Loucy (cell line): Measurements from ENCODE around the gene KLHL40.
"Not testable (repeated sequence)": the region's sequence is repeated elsewhere in the genome, so short reads cannot be mapped to it uniquely, and the experiment has no call there.

Experiments
- H2AFZ ChIP-seq: fragments of 200-600 bp; sonication (generic); 2 replicates; pipeline ENCODE4 v1.6.0; 2016; ENCODE audit warnings: antibody characterized with exemption, mild to moderate bottlenecking, low read length, moderate library complexity
- H3F3A ChIP-seq: fragments of 200-600 bp; 2 replicates; pipeline ENCODE4 v1.6.0; 2016; ENCODE audit warnings: antibody characterized with exemption, low read depth, mild to moderate bottlenecking
- H3K27me3 ChIP-seq: fragments of 200-600 bp; sonication (generic); 2 replicates; pipeline ENCODE4 v1.6.1; 2014; ENCODE audit warnings: low read length, mild to moderate bottlenecking; ENCODE audit not compliant: insufficient read depth, poor library complexity, severe bottlenecking
- H3K36me3 ChIP-seq: fragments of 200-600 bp; sonication (generic); 2 replicates; pipeline ENCODE4 v1.6.1; 2016; ENCODE audit warnings: low read length; ENCODE audit not compliant: insufficient read depth
- H3K4me1 ChIP-seq: fragments of 200-600 bp; sonication (generic); 2 replicates; pipeline ENCODE4 v1.5.1; 2014; ENCODE audit warnings: low read length, mild to moderate bottlenecking; ENCODE audit not compliant: insufficient read depth, poor library complexity, severe bottlenecking
- H3K4me2 ChIP-seq: fragments of 200-600 bp; sonication (generic); 2 replicates; pipeline ENCODE4 v1.6.0; 2014; ENCODE audit warnings: antibody characterized with exemption, low read length, low read depth, mild to moderate bottlenecking; ENCODE audit not compliant: poor library complexity, severe bottlenecking
- H3K4me3 ChIP-seq: fragments of 200-600 bp; sonication (generic); 2 replicates; pipeline ENCODE4 v1.5.1; 2014; ENCODE audit warnings: low read length, mild to moderate bottlenecking, mixed read lengths; ENCODE audit not compliant: poor library complexity, severe bottlenecking
- H3K79me2 ChIP-seq: fragments of 200-600 bp; sonication (generic); 2 replicates; pipeline ENCODE4 v1.6.1; 2014; ENCODE audit warnings: low read length; ENCODE audit not compliant: insufficient read depth
- H3K9ac ChIP-seq: fragments of 200-600 bp; sonication (generic); 2 replicates; pipeline ENCODE4 v1.6.0; 2014; ENCODE audit warnings: mild to moderate bottlenecking, low read depth, low read length, moderate library complexity; ENCODE audit not compliant: poor library complexity, severe bottlenecking
- H3K9me2 ChIP-seq: fragments of 200-600 bp; sonication (generic); replicated peaks from 2 replicates; pipeline ENCODE4 v1.6.1; 2016; ENCODE audit warnings: low read depth, low read length, mixed read lengths
- H3K9me3 ChIP-seq: fragments of 200-600 bp; sonication (generic); 2 replicates; pipeline ENCODE4 v1.6.1; 2014; ENCODE audit warnings: mild to moderate bottlenecking, antibody characterized with exemption, low read length, low read depth; ENCODE audit not compliant: insufficient read depth
- H4K20me1 ChIP-seq: fragments of 200-600 bp; sonication (generic); 2 replicates; pipeline ENCODE4 v1.6.0; 2014; ENCODE audit warnings: antibody characterized with exemption, low read length, mild to moderate bottlenecking; ENCODE audit not compliant: insufficient read depth, poor library complexity, severe bottlenecking
- EZH2phosphoT487 ChIP-seq: fragments of 200-600 bp; IDR thresholded peaks from 2 replicates; pipeline ENCODE4 v1.6.1; 2018; ENCODE audit warnings: antibody characterized with exemption, mild to moderate bottlenecking, moderate library complexity, borderline replicate concordance
- TF ChIP-seq, protein P1 (sequence below): fragments of 200-600 bp; sonication (generic); conservative IDR thresholded peaks from 2 replicates; pipeline ENCODE4 v1.5.1; 2014; ENCODE audit warnings: mild to moderate bottlenecking, antibody characterized with exemption, low read length

Gene KLHL40

DNA sequence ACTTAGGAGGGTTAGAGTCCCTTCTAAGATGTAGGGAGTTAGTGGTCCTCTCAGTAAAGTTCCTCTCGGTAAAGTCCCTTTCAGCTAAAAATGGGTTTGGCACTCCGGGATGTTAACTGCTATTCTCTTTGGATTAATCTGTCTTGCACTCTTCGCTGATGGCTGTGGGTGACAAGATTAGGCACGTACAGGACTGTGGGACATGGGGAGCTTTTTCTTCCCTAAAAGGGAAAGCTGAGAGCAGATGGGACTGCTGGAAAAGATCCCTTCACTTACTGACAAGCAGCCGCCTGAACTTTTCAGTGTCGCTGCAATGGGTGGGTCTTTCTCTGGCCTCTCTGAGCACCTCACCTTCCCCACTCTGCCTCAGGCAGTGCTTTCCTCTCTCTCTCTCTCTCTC is 33.7 kb downstream of the KLHL40 start:
- no peaks in the 10 kb centered on the region for H3K36me3 ChIP-seq
- TF ChIP-seq, protein P1, sequence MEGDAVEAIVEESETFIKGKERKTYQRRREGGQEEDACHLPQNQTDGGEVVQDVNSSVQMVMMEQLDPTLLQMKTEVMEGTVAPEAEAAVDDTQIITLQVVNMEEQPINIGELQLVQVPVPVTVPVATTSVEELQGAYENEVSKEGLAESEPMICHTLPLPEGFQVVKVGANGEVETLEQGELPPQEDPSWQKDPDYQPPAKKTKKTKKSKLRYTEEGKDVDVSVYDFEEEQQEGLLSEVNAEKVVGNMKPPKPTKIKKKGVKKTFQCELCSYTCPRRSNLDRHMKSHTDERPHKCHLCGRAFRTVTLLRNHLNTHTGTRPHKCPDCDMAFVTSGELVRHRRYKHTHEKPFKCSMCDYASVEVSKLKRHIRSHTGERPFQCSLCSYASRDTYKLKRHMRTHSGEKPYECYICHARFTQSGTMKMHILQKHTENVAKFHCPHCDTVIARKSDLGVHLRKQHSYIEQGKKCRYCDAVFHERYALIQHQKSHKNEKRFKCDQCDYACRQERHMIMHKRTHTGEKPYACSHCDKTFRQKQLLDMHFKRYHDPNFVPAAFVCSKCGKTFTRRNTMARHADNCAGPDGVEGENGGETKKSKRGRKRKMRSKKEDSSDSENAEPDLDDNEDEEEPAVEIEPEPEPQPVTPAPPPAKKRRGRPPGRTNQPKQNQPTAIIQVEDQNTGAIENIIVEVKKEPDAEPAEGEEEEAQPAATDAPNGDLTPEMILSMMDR, result no peak
- H4K20me1 ChIP-seq, result no peaks in the 10 kb centered on the region
- no peaks in the 10 kb centered on the region for H3F3A ChIP-seq
- no peaks in the 10 kb centered on the region for H3K9me3 ChIP-seq
- no peaks in the 10 kb centered on the region for H3K9me2 ChIP-seq
- H3K79me2 ChIP-seq, result no peaks in the 10 kb centered on the region
- H3K4me1 ChIP-seq, result no peaks in the 10 kb centered on the region
- H2AFZ ChIP-seq, result no peak overlapping the region
- no peak overlapping the region for H3K4me2 ChIP-seq
- H3K27me3 ChIP-seq, result no peaks in the 10 kb centered on the region
- no peak overlapping the region for H3K4me3 ChIP-seq
- no peak overlapping the region for H3K9ac ChIP-seq

DNA sequence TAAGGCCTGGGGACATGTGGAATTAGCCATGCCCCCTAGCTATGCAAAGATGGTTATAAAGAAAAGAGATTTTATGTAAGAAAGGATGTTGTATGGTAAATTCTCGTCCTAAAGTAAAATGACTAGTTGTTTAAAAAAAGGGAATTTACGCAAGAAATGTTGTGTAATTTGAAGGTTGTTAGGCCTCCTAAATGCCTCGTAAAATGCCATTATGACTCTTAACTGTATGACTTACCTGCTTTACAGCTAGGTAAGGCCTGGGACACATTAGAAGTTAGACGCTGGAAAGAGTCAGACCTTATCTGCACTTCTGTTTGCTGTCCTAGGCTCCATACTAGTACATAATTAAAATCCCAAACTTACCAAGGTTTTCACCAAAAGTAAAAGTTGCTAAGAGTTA is 34.8 kb downstream of the KLHL40 start:
- Histone ChIP-seq H3K4me2 (no peak overlapping the region), H3F3A (no peaks in the 10 kb centered on the region), H3K36me3 (no peaks in the 10 kb centered on the region), H3K9me3 (no peaks in the 10 kb centered on the region), H3K9ac (no peak overlapping the region), H3K79me2 (no peaks in the 10 kb centered on the region), H2AFZ (no peak overlapping the region), H3K9me2 (no peaks in the 10 kb centered on the region), H3K4me3 (no peak overlapping the region), H4K20me1 (no peaks in the 10 kb centered on the region), H3K27me3 (no peaks in the 10 kb centered on the region), H3K4me1 (no peaks in the 10 kb centered on the region)
- TF ChIP-seq, protein P1, result no peak
- TF ChIP-seq EZH2phosphoT487, result no peak

DNA sequence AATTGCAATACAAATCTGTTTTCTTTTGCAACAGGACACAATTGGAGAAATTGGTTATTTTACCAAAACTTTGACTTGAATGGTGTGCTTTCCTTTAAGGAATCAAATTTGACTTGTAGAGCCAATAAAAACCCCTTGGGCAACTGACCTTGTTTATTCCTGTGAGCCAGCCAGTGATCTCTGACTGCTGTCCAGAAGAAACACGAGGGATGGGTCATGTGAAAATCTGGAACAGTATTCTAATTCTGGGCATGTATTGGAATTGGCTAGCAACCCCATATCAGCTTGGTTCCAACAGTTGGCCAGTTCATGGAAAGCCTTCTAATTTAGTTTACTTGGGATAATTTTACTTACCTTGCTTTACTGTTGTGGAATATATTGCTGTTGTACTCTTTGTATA is 36.4 kb downstream of the KLHL40 start:
- Histone ChIP-seq H4K20me1 (no peaks in the 10 kb centered on the region), H3K9me3 (no peaks in the 10 kb centered on the region), H3K4me3 (no peak overlapping the region), H3F3A (no peaks in the 10 kb centered on the region), H3K4me1 (no peaks in the 10 kb centered on the region), H3K79me2 (no peaks in the 10 kb centered on the region), H3K9ac (no peak overlapping the region), H3K9me2 (no peaks in the 10 kb centered on the region), H3K4me2 (no peak overlapping the region), H3K27me3 (no peaks in the 10 kb centered on the region), H3K36me3 (no peaks in the 10 kb centered on the region), H2AFZ (no peak overlapping the region)
- no peak for TF ChIP-seq EZH2phosphoT487
- TF ChIP-seq, protein P1, result no peak

DNA sequence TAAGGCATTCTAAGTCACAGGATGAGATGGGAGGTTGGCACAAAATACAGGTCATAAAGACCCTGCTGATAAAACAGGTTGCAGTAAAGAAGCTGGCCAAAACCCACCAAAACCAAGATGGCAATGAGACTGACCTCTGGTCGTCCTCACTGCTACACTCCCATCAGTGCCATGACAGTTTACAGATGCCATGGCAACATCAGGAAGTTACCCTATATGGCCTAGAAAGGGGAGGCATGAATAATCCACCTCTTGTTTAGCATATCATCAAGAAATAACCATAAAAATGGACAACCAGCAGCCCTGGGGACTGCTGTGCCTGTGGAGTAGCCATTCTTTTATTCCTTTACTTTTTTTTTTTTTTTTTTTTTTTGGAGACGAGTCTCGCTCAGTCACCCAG is 37.1 kb downstream of the KLHL40 start:
- H3K36me3 ChIP-seq, H2AFZ ChIP-seq, H3F3A ChIP-seq, H3K79me2 ChIP-seq, H3K9me3 ChIP-seq, H3K4me1 ChIP-seq, H3K9ac ChIP-seq, H3K4me2 ChIP-seq, H3K4me3 ChIP-seq, H3K9me2 ChIP-seq, H3K27me3 ChIP-seq, H4K20me1 ChIP-seq: not testable (repeated sequence)
